Right lobe of liver (tissue), 4 donors: ENCODE results near the gene ERN1.

ENCODE experiments used
- CTCF ChIP-seq, 4 donors: fragments of 200-600 bp in 3 of 4; fragments of 450-650 bp in 1 of 4; IDR thresholded peaks; one replicate each; pipeline versions ENCODE4 v1.5.1 to v1.8.0; 2016 to 2022; ENCODE audit warnings: antibody characterized with exemption in 4 of 4, mild to moderate bottlenecking in 2 of 4
- POLR2A ChIP-seq: fragments of 450-650 bp; IDR thresholded peaks from one replicate; pipeline ENCODE4 v1.6.1; 2017; ENCODE audit warnings: antibody characterized with exemption, mild to moderate bottlenecking
- donor health status: DM: no; HTN: no; CAD: no.
- donor health status: DM: no; HTN: no; CAD: no.
- donor health status: DM: no; HTN: yes; CAD: no.

- no peak for TF ChIP-seq CTCF (IDR thresholded peaks at IDR 0.05)
- TF ChIP-seq POLR2A = no peak
Measured at GRCh38 chr17:63998050-63998720, 131.8 kb downstream of the ERN1 start, which contains the start of gene PRR29.
